ENCODE measurements around the gene ARFGAP3. TPM values are rescaled to one million over a fixed set of nuclear protein-coding genes. Genes with fewer than 3 reads are reported as not detected.
A peak's percentile ranks its signal among the peaks of the same experiment; 100 is the strongest.

Gene ARFGAP3
- total RNA-seq, 4 donors from 2014 or later: 38.4 to 86.9 (median 47.5) TPM

GRCh38 chr22:42862045-42862734 lies 5.1 kb upstream of the ARFGAP3 start:
- no peak overlapping the region for H3K27ac ChIP-seq
- no peaks in the 10 kb centered on the region for H3K9me3 ChIP-seq
- no peaks in the 10 kb centered on the region for H3K36me3 ChIP-seq
- no peak overlapping the region for H3K4me3 ChIP-seq
- TF ChIP-seq POLR2A (IDR thresholded peaks at IDR 0.05): no peak
- TF ChIP-seq, protein P1, sequence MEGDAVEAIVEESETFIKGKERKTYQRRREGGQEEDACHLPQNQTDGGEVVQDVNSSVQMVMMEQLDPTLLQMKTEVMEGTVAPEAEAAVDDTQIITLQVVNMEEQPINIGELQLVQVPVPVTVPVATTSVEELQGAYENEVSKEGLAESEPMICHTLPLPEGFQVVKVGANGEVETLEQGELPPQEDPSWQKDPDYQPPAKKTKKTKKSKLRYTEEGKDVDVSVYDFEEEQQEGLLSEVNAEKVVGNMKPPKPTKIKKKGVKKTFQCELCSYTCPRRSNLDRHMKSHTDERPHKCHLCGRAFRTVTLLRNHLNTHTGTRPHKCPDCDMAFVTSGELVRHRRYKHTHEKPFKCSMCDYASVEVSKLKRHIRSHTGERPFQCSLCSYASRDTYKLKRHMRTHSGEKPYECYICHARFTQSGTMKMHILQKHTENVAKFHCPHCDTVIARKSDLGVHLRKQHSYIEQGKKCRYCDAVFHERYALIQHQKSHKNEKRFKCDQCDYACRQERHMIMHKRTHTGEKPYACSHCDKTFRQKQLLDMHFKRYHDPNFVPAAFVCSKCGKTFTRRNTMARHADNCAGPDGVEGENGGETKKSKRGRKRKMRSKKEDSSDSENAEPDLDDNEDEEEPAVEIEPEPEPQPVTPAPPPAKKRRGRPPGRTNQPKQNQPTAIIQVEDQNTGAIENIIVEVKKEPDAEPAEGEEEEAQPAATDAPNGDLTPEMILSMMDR (IDR thresholded peaks at IDR 0.05): no peak
- H3K27me3 ChIP-seq: no peaks in the 10 kb centered on the region
- DNase-seq: no peak
- intact Hi-C loops (cut with DNase I; ENCODE audit: low total_unique reads): no loop called here
- H3K4me1 ChIP-seq: no peaks in the 10 kb centered on the region

DNA sequence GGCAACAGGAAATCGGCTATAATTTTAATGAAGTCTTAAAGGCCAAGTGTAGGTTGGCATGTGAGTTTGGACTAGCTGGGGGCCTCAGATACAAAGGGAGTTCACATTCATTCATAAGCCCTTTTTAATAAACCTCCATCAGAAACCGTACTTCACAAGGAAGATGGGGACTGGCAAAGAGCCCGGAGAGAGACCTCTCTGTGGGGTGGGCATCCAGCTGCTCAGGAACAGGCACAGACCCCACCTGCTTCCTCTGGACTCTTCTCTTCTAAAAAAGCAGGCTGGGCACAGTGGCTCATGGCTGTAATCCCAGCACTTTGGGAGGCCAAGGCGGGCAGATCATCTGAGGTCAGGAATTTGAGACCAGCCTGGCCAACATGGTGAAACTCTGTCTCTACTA lies 3.9 kb upstream of the ARFGAP3 start:
- Histone ChIP-seq H3K4me1 (no peaks in the 10 kb centered on the region), H3K27ac (no peak overlapping the region), H3K4me3 (no peak overlapping the region), H3K36me3 (no peaks in the 10 kb centered on the region), H3K9me3 (no peaks in the 10 kb centered on the region), H3K27me3 (no peaks in the 10 kb centered on the region)
- intact Hi-C loops (cut with DNase I; ENCODE audit: low total_unique reads): no loop called here
- TF ChIP-seq POLR2A (IDR thresholded peaks at IDR 0.05): no peak
- TF ChIP-seq, protein P1 (IDR thresholded peaks at IDR 0.05): no peak
- DNase-seq: no peak

GRCh38 chr22:42857845-42858481 lies 890 bp upstream of the ARFGAP3 start:
- Histone ChIP-seq H3K4me3 (no peak overlapping the region), H3K4me1 (peaks cover 0 to 5% of the 10 kb centered on the region in 2 donors), H3K27ac (peak overlapping the region; percentile 88 to 96), H3K36me3 (no peaks in the 10 kb centered on the region), H3K27me3 (no peaks in the 10 kb centered on the region), H3K9me3 (no peaks in the 10 kb centered on the region)
- intact Hi-C loops (cut with DNase I; ENCODE audit: low total_unique reads): no loop called here
- TF ChIP-seq POLR2A (IDR thresholded peaks at IDR 0.05): no peak
- TF ChIP-seq, protein P1 (IDR thresholded peaks at IDR 0.05): no peak
- DNase-seq: peak in 1 of 2 donors; percentile 42

GRCh38 chr22:42856179-42856864 lies 751 bp downstream of the ARFGAP3 start:
- intact Hi-C loops (cut with DNase I; ENCODE audit: low total_unique reads): no loop called here
- no peaks in the 10 kb centered on the region for H3K27me3 ChIP-seq
- H3K27ac ChIP-seq: peak overlapping the region; percentile 88 to 96
- peak overlapping the region; percentile 71 to 75 for H3K4me3 ChIP-seq
- DNase-seq: peak; percentile 40 to 47
- no peaks in the 10 kb centered on the region for H3K36me3 ChIP-seq
- no peaks in the 10 kb centered on the region for H3K9me3 ChIP-seq
- peaks cover 0 to 5% of the 10 kb centered on the region in 2 donors for H3K4me1 ChIP-seq
- TF ChIP-seq, protein P1 (IDR thresholded peaks at IDR 0.05): no peak
- TF ChIP-seq POLR2A (IDR thresholded peaks at IDR 0.05): no peak

- Histone ChIP-seq H3K9me3 (no peaks in the 10 kb centered on the region), H3K36me3 (no peaks in the 10 kb centered on the region), H3K4me3 (peak overlapping the region; percentile 71 to 75), H3K27ac (peak overlapping the region; percentile 88 to 96), H3K27me3 (no peaks in the 10 kb centered on the region), H3K4me1 (peaks cover 0 to 5% of the 10 kb centered on the region in 2 donors)
- intact Hi-C loops (cut with DNase I; ENCODE audit: low total_unique reads): no loop called here
- TF ChIP-seq, protein P1 (IDR thresholded peaks at IDR 0.05): no peak
- no peak for TF ChIP-seq POLR2A (IDR thresholded peaks at IDR 0.05)
- no peak for DNase-seq
Observed at GRCh38 chr22:42855721-42856120, 1.4 kb downstream of the ARFGAP3 start.
